GM19328 (cell line): ENCODE results near the gene MYCBP2.
"Not testable (repeated sequence)": the region's sequence is repeated elsewhere in the genome, so short reads cannot be mapped to it uniquely, and the experiment has no call there.

Experiments
- ATAC-seq: cut with Tn5 transposase; IDR thresholded peaks from one replicate; pipeline ENCODE4 v1.9.1; 2021; ENCODE audit warnings: mild to moderate bottlenecking, moderate library complexity; ENCODE audit not compliant: unreplicated experiment

MYCBP2 gene, protein sequence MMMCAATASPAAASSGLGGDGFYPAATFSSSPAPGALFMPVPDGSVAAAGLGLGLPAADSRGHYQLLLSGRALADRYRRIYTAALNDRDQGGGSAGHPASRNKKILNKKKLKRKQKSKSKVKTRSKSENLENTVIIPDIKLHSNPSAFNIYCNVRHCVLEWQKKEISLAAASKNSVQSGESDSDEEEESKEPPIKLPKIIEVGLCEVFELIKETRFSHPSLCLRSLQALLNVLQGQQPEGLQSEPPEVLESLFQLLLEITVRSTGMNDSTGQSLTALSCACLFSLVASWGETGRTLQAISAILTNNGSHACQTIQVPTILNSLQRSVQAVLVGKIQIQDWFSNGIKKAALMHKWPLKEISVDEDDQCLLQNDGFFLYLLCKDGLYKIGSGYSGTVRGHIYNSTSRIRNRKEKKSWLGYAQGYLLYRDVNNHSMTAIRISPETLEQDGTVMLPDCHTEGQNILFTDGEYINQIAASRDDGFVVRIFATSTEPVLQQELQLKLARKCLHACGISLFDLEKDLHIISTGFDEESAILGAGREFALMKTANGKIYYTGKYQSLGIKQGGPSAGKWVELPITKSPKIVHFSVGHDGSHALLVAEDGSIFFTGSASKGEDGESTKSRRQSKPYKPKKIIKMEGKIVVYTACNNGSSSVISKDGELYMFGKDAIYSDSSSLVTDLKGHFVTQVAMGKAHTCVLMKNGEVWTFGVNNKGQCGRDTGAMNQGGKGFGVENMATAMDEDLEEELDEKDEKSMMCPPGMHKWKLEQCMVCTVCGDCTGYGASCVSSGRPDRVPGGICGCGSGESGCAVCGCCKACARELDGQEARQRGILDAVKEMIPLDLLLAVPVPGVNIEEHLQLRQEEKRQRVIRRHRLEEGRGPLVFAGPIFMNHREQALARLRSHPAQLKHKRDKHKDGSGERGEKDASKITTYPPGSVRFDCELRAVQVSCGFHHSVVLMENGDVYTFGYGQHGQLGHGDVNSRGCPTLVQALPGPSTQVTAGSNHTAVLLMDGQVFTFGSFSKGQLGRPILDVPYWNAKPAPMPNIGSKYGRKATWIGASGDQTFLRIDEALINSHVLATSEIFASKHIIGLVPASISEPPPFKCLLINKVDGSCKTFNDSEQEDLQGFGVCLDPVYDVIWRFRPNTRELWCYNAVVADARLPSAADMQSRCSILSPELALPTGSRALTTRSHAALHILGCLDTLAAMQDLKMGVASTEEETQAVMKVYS (N-terminal part only)

DNA sequence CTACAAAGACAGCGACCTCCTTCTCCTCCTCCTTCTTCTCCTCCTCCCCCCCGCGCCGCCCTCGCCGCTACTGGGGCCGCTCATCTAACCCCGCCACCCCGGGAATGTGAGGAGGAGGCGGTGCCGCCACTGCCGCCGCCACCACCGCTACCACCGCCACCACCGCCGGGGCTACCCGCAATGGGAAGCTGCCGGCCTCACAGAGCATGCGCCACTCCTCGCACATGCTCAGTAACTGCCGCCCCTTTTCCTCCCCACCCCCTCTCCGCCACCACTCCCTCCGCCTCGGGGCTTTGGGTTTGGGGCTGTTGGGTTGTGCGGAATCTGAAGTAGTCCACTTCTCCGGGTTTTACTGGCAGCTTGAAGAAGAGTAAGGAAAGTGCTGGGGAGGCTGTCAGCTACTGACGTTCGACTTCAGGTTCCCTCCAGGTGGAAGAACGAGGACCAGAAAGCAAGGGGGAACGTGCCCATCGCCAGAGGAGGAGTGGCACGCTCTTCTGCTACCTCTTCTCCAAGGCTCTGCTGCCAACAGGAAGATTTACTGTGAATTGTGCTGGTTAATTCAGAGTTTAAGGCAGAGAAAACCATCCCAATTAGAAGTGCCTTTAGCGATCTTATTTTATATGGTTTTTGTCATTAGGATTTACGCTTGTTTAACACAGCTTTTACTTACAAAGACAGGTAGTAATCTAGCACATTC is at the start of gene MYCBP2:
Gene MYCBP2, minus strand, starts transcription at position 190 of the 700 bp plus-strand sequence. CDS start 319 bp downstream, outside the sequence.
- ATAC-seq = peak; percentile 52

GRCh38 chr13:77375560-77376108 is 48.7 kb upstream of the MYCBP2 start:
- no peak for ATAC-seq

- ATAC-seq = no peak
These were observed 47.9 kb upstream of the MYCBP2 start for GRCh38 chr13:77374786-77375185.

GRCh38 chr13:77374339-77374738 is 47.4 kb upstream of the MYCBP2 start:
- no peak for ATAC-seq

DNA sequence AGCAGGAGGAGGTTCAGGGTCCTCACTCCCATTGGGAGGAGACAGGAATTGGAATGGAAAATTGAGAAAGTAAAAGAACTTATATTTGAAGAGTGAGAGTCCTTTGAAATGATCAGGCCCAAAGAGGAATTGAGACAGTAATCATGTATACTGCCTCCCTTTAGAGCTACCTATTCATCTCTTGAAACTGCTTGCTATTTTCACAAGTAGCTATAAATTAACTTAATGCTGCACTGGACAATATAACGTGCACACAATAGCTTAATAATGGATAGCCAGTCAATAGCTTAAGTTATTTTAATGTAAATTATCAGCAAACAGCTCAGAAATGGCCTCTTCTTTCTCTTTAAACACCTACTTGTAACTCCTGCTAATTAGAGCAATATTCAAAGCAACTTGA is 46.6 kb upstream of the MYCBP2 start:
- no peak for ATAC-seq

- ATAC-seq = no peak
These were observed 45.4 kb upstream of the MYCBP2 start for GRCh38 chr13:77372275-77372674.

- ATAC-seq = no peak
These were observed 44.0 kb upstream of the MYCBP2 start for GRCh38 chr13:77370888-77371287.

- ATAC-seq = no peak
These were observed 35.3 kb upstream of the MYCBP2 start for GRCh38 chr13:77362166-77362565.

GRCh38 chr13:77360032-77360685 is 33.3 kb upstream of the MYCBP2 start:
- ATAC-seq = no peak

GRCh38 chr13:77359171-77359570 is 32.3 kb upstream of the MYCBP2 start:
- no peak for ATAC-seq

DNA sequence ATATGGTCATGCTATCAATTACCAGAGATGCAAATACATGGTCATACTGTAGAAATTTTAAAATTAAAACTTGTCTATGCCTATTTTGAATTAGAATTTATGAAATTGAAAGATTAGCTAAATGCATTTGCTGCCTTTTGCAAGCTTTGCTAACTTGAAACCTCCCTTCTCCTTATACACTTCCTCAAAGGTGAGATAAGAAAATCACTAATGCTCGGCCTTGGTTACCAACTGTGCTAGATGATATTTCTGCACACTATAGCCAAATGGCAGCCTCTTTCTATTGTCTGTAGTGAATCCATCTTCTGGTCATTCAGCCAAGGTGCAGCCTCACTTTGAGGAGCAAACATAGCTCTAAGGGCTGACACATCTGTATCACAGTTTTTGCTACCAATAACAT is 31.1 kb upstream of the MYCBP2 start:
- ATAC-seq = no peak

DNA sequence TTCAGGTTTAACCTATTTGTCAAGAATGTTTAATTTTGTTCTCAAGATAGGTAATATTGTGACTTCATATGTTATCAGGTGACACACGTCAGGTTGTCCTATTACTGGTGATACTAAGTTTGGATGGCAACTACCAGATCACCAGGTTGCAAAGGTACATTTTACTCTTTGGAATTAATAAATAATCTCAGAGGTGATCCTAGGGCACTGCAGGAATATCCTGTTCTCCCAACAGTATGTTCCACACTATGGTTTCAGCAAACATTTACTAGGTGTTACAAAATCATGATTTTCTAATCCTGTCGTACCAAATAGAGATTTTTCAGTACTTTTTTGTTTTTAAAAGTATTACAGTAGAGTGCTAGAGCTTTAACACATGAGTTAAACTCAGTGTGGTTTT is 29.3 kb upstream of the MYCBP2 start:
- no peak for ATAC-seq

- ATAC-seq = no peak
These were observed 27.1 kb upstream of the MYCBP2 start for GRCh38 chr13:77353995-77354394.

DNA sequence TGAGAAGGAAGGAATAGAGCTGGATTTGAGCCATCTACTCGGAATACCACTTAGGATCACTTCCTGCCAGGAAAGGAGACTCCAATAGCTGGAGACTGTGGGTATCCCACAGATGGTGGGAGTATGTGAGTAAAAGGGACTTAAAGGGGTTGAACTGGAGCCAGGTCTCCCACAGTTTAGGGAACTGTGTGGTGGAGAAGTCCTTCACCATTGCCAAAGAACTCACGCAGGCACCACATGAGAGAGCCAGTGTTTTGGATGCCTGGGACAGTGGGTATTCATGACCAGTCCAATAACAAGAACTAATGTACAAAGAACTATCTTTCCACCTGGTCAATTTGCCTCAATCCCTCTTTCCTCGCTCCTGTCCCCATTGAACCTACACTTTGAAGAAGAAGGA is 24.4 kb upstream of the MYCBP2 start:
- ATAC-seq = no peak

DNA sequence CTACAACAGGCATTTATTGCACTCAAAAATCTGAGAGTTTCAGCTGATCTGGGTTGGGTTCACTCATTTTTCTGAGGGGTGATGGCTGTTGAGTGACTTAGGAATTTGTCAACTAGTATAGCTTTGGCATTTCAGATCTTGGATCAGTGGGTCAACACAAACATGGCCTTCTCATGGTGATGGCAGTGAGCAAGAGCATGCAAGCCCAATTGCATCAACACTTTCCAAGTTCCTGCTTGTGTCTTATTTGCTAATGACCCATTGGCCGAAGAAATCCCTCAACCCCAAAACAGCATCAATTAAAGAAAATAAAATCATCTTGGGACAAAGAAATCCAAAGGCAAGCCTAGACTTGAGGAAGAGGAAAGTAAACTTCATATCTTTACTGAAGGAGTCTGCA is 23.9 kb upstream of the MYCBP2 start:
- ATAC-seq = no peak

- no peak for ATAC-seq
These were observed 22.5 kb upstream of the MYCBP2 start for GRCh38 chr13:77349365-77349764.

DNA sequence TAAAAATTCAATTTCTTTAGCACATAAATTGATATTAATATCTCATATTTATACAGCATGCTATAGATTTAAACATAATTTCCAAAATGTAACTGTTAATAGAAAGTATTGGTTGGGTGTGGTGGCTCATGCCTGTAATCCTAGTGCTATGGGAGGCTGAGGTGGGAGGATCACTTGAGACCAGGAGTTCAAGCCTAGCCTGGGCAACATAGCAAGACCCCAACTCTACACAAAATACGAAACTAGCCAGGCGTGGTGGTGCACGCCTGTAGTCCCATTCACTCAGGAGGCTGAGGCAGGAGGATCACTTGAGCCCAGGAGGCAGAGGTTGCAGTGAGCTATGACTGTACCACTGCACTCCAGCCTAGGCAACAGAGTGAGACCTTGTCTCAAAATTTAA is 20.5 kb upstream of the MYCBP2 start:
- ATAC-seq = not testable (repeated sequence)

- ATAC-seq = peak; percentile 45
These were observed 18.4 kb upstream of the MYCBP2 start for GRCh38 chr13:77345150-77345780.

DNA sequence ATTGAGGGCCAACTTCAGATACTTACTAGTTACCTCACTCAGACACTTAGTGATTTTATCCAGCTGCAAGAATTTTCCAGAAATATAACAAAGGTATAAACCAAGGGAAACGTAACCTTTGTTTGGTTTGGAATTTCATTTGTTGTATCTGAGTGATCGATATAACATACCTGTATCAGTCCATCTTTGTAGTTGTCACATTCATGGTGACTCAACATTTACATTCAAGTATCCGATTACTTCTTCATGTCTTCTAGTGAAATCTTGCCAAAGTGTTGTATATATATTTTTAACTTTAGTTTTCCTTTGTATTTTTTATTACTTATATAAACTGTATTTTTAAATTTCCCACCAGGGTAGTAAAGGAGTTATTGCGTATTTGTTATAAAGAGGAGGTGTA is 16.9 kb upstream of the MYCBP2 start:
- no peak for ATAC-seq
